WTC11 (cell line): ENCODE data around the gene VAMP3. TPM values are rescaled to one million over a fixed set of nuclear protein-coding genes. Genes with fewer than 3 reads are reported as not detected.

ENCODE experiments used
- ATAC-seq: fragments of 200-7000 bp; cut with Tn5 transposase; 2 replicates; pipeline ENCODE4 v1.10.0; 2021; ENCODE audit warnings: mild to moderate bottlenecking, moderate library complexity
- CTCF ChIA-PET: fragments of 300-600 bp; sonication (Branson Sonifier 250); formaldehyde crosslinking; loops from one replicate; lab custom pipeline; 2021; ENCODE audit warnings: antibody characterized with exemption; lab: Charles Lee
- POLR2A ChIA-PET: fragments of 350-600 bp; sonication (Branson Sonifier 250); formaldehyde crosslinking; loops from one replicate; lab custom pipeline; 2021; ENCODE audit warnings: antibody characterized with exemption; lab: Charles Lee
- DNase-seq: peaks from one replicate; pipeline ENCODE4 v3.0.0; 2021; ENCODE audit warnings: low spot score
- H3K27ac Mint-ChIP-seq: 2 replicates; pipeline ENCODE4 v1.8.0; 2021; ENCODE audit warnings: mixed read lengths
- H3K27me3 Mint-ChIP-seq: 2 replicates; pipeline ENCODE4 v1.8.0; 2021; ENCODE audit warnings: low read depth, mild to moderate bottlenecking, moderate library complexity, mixed read lengths
- H3K36me3 Mint-ChIP-seq: 2 replicates; pipeline ENCODE4 v1.8.0; 2021; ENCODE audit warnings: mixed read lengths
- H3K4me1 Mint-ChIP-seq: 2 replicates; pipeline ENCODE4 v1.8.0; 2022; ENCODE audit warnings: mixed read lengths
- H3K4me3 Mint-ChIP-seq: 2 replicates; pipeline ENCODE4 v1.8.0; 2021; ENCODE audit warnings: mild to moderate bottlenecking, moderate library complexity, mixed read lengths
- H3K9me3 Mint-ChIP-seq: 2 replicates; pipeline ENCODE4 v1.8.0; 2021; ENCODE audit warnings: mixed read lengths
- ATF3 ChIP-seq: sonication (generic); formaldehyde crosslinking; conservative IDR thresholded peaks from 2 replicates; pipeline ENCODE4 v1.8.1; 2022; ENCODE audit warnings: mild to moderate bottlenecking, missing genetic modification reagents
- ELF4 ChIP-seq: sonication (generic); formaldehyde crosslinking; IDR thresholded peaks from 2 replicates; pipeline ENCODE4 v1.8.1; 2022; ENCODE audit warnings: low read depth, mild to moderate bottlenecking, moderate library complexity, missing genetic modification reagents
- FOXK1 ChIP-seq: sonication (generic); formaldehyde crosslinking; IDR thresholded peaks from 2 replicates; pipeline ENCODE4 v1.8.0; 2022; ENCODE audit warnings: mild to moderate bottlenecking, moderate library complexity, missing genetic modification reagents
- FOXP4 ChIP-seq: sonication (generic); formaldehyde crosslinking; IDR thresholded peaks from 2 replicates; pipeline ENCODE4 v1.8.0; 2022; ENCODE audit warnings: mild to moderate bottlenecking, missing genetic modification reagents
- HMGA2 ChIP-seq: fragments of 250-450 bp; sonication (Bioruptor Pico); IDR thresholded peaks from 2 replicates; pipeline ENCODE4 v1.4.0; 2021; ENCODE audit warnings: mild to moderate bottlenecking, moderate library complexity
- OVOL2 ChIP-seq: fragments of 250-450 bp; sonication (Bioruptor Pico); IDR thresholded peaks from 2 replicates; pipeline ENCODE4 v1.9.0; 2021; ENCODE audit warnings: mild to moderate bottlenecking, borderline replicate concordance
- RELA ChIP-seq: sonication (generic); formaldehyde crosslinking; IDR thresholded peaks from 2 replicates; pipeline ENCODE4 v1.8.1; 2022; ENCODE audit warnings: missing genetic modification reagents, mild to moderate bottlenecking, borderline replicate concordance
- USF2 ChIP-seq: sonication (generic); formaldehyde crosslinking; IDR thresholded peaks from 2 replicates; pipeline ENCODE4 v1.8.1; 2023; ENCODE audit warnings: mild to moderate bottlenecking, missing genetic modification reagents, moderate library complexity
- ZBTB43 ChIP-seq: sonication (generic); formaldehyde crosslinking; IDR thresholded peaks from 2 replicates; pipeline ENCODE4 v1.8.1; 2023; ENCODE audit warnings: mild to moderate bottlenecking, missing genetic modification reagents
- ZMAT4 ChIP-seq: fragments of 250-450 bp; sonication (Bioruptor Pico); IDR thresholded peaks from 2 replicates; pipeline ENCODE4 v1.9.0; 2021; ENCODE audit warnings: mild to moderate bottlenecking
- ZNF396 ChIP-seq: fragments of 250-450 bp; sonication (Bioruptor Pico); IDR thresholded peaks from 2 replicates; pipeline ENCODE4 v1.8.0; 2021; ENCODE audit warnings: mild to moderate bottlenecking, moderate library complexity, borderline replicate concordance
- ZNF425 ChIP-seq: fragments of 250-450 bp; sonication (Bioruptor Pico); conservative IDR thresholded peaks from 2 replicates; pipeline ENCODE4 v1.9.0; 2021; ENCODE audit warnings: mild to moderate bottlenecking
- ZNF512 ChIP-seq: sonication (generic); formaldehyde crosslinking; IDR thresholded peaks from 2 replicates; pipeline ENCODE4 v1.8.1; 2022; ENCODE audit warnings: missing genetic modification reagents, borderline replicate concordance
- ZSCAN18 ChIP-seq: fragments of 250-450 bp; sonication (Bioruptor Pico); IDR thresholded peaks from 2 replicates; pipeline ENCODE4 v2.1.2; 2022; ENCODE audit warnings: mild to moderate bottlenecking, moderate library complexity
- total RNA-seq: library from RNA; stranded (reverse); gene quantifications from 3 replicates; pipeline ENCODE4 v1.2.3, GENCODE V29; 2021

The VAMP3 gene
- total RNA-seq, 1 experiment from 2014 or later, result 40.2 TPM

- no peak for TF ChIP-seq ZNF512 (CRISPR knock-in tag)
- no peak for TF ChIP-seq FOXK1 (CRISPR knock-in tag)
- no peak for TF ChIP-seq ELF4 (CRISPR knock-in tag)
- no peak for TF ChIP-seq OVOL2 (CRISPR knock-in tag)
- TF ChIP-seq ATF3, result no peak
- TF ChIP-seq HMGA2, result no peak
Measured at GRCh38 chr1:7738044-7738443, 33.1 kb upstream of the VAMP3 start (continued).

- CTCF ChIA-PET, result interaction anchor here (1.0 to 2.2 kb wide), 3 partner anchors 9 to 75 kb away, joined by 3 to 12 read pairs (median 11); no protein-coding TSS in a partner anchor
Measured at GRCh38 chr1:7743346-7743745, 27.8 kb upstream of the VAMP3 start.

GRCh38 chr1:7744882-7745281 is 26.2 kb upstream of the VAMP3 start:
- ChIA-PET POLR2A (interaction anchor here (0.6 kb wide), 1 partner anchor 311 kb away, joined by 3 read pairs; no protein-coding TSS in a partner anchor), CTCF (interaction anchor here (1.7 kb wide), 1 partner anchor 75 kb away, joined by 7 read pairs; no protein-coding TSS in a partner anchor)
- DNase-seq, result no peak
- no peak for ATAC-seq
- Mint-ChIP-seq H3K4me3 (no peak overlapping the region), H3K9me3 (peaks cover under 1% of the 10 kb centered on the region; the same call in 1 of the 2 replicates), H3K36me3 (peaks cover 9% of the 10 kb centered on the region), H3K4me1 (no peaks in the 10 kb centered on the region), H3K27me3 (no peaks in the 10 kb centered on the region), H3K27ac (0 out of 2 replicates have a peak overlapping the region, but pooled peaks have one; percentile 41)
- TF ChIP-seq FOXP4 (CRISPR knock-in tag) (no peak), USF2 (CRISPR knock-in tag) (no peak), ZSCAN18 (CRISPR knock-in tag) (no peak), ZBTB43 (CRISPR knock-in tag) (no peak), ZNF396 (CRISPR knock-in tag) (no peak)

More at GRCh38 chr1:7743346-7743745, 27.8 kb upstream of the VAMP3 start:
- no peaks in the 10 kb centered on the region for H3K4me1 Mint-ChIP-seq
- POLR2A ChIA-PET, result interaction anchor here (0.7 kb wide), 1 partner anchor 21 kb away, joined by 3 read pairs; no protein-coding TSS in a partner anchor
- peaks cover 24% of the 10 kb centered on the region for H3K36me3 Mint-ChIP-seq
- ATAC-seq (no peak), DNase-seq (no peak)
- peaks cover 9% of the 10 kb centered on the region for H3K9me3 Mint-ChIP-seq
- H3K4me3 Mint-ChIP-seq, result no peak overlapping the region
- H3K27me3 Mint-ChIP-seq, result no peaks in the 10 kb centered on the region
- TF ChIP-seq ZMAT4 (CRISPR knock-in tag), result no peak
- TF ChIP-seq ZSCAN18 (CRISPR knock-in tag), result no peak
- TF ChIP-seq RELA (CRISPR knock-in tag), result no peak
- TF ChIP-seq ZNF425, result no peak
- no peak overlapping the region for H3K27ac Mint-ChIP-seq
